Measurements from ENCODE around the gene EEF1AKMT3.
"Not testable (repeated sequence)": the region's sequence is repeated elsewhere in the genome, so short reads cannot be mapped to it uniquely, and the experiment has no call there.

Gene EEF1AKMT3

GRCh38 chr12:57764662-57765002 is 7.8 kb upstream of the EEF1AKMT3 start:
- no peak for DNase-seq (ENCODE audit: low read depth in 3 of 3)

GRCh38 chr12:57765003-57765697 is 7.3 kb upstream of the EEF1AKMT3 start:
- DNase-seq (ENCODE audit: low read depth in 3 of 3) = peak in 1 of 3 experiments; percentile 68

DNA sequence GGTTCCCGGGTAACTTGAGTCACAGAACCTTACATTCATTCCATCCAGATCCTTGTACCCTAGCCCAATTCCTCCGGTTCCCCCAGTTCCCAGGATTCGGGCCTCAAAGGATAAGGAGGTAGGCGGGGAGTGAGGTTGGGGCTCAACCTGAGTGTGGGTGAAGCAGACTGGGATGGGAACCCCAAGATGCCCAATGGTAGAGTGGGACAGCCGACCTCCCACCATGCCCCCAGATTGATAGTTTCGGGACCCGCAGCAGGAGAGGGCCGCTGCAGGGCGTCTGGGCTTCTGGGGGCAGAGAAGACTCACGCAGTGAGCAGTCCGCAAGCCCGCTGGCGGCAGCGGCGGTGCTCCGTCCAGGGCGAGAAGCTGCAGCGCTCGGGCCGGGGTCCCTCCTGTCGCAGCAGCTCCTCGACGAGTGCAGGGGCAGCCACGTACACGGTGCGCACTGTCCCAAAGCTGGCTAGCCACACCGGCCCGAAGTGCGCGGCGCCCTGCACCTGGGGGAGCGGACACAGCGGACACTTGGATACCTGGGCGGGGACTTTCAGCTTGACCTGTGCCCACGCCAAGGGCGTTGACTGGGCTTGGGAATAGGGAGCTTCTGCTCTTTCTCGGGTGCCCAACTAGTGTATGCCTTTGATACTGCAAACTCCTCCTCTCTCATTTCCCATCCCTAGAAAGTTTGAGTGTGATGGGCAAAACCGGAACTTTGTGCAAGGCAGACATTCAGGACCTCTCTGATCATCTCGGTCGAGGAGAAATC is 6.5 kb upstream of the EEF1AKMT3 start:
- no peak for DNase-seq (ENCODE audit: low read depth in 3 of 3)

- DNase-seq (ENCODE audit: low read depth in 3 of 3) = no peak
These were observed 5.7 kb upstream of the EEF1AKMT3 start, which contains the start of gene CYP27B1 for GRCh38 chr12:57766464-57767304. Gene CYP27B1, minus strand, starts transcription at chr12:57767078. Its CDS starts 37 bp downstream, at chr12:57767041.

GRCh38 chr12:57767305-57767698 is 5.1 kb upstream of the EEF1AKMT3 start:
- DNase-seq (ENCODE audit: low read depth in 3 of 3) = no peak

GRCh38 chr12:57767876-57768275 is 4.5 kb upstream of the EEF1AKMT3 start:
- DNase-seq (ENCODE audit: low read depth in 3 of 3) = no peak

DNA sequence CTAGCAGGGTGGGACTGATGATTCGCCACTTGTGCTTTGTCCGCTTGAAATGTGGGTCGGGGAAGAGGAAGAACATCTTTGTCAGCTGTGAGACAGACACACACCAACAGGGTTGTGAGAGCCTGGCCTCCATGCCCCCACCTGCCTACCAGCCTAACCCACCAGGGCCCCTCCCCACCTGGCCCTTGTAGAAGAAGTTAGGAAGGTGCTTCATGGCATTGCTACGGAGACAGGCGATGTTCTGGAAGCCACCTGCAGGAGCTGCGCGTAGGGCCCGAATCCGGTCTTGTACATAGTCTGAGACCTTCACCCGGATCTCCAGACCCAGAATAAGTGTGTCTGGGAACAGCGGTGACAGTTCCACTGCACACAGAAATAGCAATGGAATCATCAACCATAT is 2.8 kb upstream of the EEF1AKMT3 start:
- no peak for DNase-seq (ENCODE audit: low read depth in 3 of 3)

DNA sequence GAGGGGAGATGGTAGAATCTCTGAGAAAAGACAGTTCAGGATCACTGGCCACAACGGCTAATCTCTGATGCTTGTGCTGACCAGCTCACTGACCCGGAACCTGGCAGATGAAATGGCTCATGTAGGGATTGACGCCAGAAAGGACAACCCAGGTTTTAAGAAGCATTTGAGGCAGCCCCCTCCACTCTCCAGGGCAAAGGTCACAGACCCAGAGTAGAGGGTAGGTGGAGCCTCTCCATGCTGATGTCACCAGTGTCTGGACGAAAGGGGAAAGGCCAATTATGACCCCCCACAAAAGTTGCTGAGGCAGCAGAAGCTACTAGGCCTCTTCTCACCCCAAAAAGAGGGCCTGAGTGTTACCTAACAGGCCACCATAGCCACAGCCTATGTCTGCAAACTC is 1.7 kb upstream of the EEF1AKMT3 start:
- no peak for DNase-seq (ENCODE audit: low read depth in 3 of 3)

- peak; percentile 86 to 94 (median 87) for DNase-seq (ENCODE audit: low read depth in 3 of 3)
These were observed 1.1 kb upstream of the EEF1AKMT3 start for GRCh38 chr12:57771236-57771872.

GRCh38 chr12:57771873-57772428 is 463 bp upstream of the EEF1AKMT3 start, which contains the start of gene METTL1:
Gene METTL1, minus strand, starts transcription at chr12:57772105. Its CDS starts 22 bp downstream, at chr12:57772083.
- DNase-seq (ENCODE audit: low read depth in 3 of 3) = peak; percentile 86 to 95 (median 92)

GRCh38 chr12:57774634-57775033 is 2.2 kb downstream of the EEF1AKMT3 start:
- not testable (repeated sequence) for DNase-seq (ENCODE audit: low read depth in 3 of 3)

GRCh38 chr12:57775044-57775443 is 2.6 kb downstream of the EEF1AKMT3 start:
- no peak for DNase-seq (ENCODE audit: low read depth in 3 of 3)

GRCh38 chr12:57775563-57776246 is 3.3 kb downstream of the EEF1AKMT3 start:
- DNase-seq (ENCODE audit: low read depth in 3 of 3) = no peak

- DNase-seq (ENCODE audit: low read depth in 3 of 3) = no peak
These were observed 3.8 kb downstream of the EEF1AKMT3 start for GRCh38 chr12:57776247-57776587.

DNA sequence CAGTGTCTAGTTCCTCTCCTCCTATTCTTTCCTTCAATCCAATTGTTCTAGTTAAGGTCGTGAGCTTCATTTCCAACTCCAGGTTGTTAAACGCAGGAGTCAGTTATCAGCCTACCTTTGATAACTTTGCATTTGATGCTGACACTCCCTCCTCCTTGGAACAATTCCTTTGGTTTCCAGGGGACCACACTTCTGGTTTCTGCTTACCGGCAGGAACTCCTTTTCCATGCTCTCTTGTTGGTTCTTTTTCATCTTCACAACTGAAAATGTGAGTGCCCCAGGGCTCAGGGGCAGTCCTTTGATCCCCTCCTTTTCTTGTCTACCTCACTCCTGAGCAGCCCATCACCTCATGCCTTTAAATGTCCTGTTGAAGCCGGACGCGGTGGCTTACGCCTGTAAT is 5.0 kb downstream of the EEF1AKMT3 start:
- DNase-seq (ENCODE audit: low read depth in 3 of 3) = no peak

DNA sequence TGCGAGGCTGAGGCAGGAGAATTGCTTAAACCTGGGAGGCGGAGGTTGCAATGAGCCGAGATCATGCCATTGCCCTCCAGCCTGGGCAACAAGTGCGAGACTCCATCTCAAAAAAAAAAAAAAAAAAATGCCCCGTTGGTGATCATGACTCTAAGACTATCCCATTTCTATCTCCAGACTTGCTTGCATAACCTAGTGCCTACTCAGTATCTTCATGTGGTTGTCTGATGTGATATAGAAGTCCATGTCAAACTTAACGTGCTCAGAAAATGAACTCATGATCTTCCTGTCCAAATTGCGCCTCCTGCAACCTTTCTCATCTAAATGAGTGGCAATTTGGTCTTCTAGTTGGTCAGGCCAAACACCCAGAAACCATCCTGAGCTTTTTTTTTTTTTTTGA is 5.5 kb downstream of the EEF1AKMT3 start:
- no peak for DNase-seq (ENCODE audit: low read depth in 3 of 3)

- no peak for DNase-seq (ENCODE audit: low read depth in 3 of 3)
These were observed 7.3 kb downstream of the EEF1AKMT3 start for GRCh38 chr12:57779736-57780135.

- no peak for DNase-seq (ENCODE audit: low read depth in 3 of 3)
These were observed 8.0 kb downstream of the EEF1AKMT3 start for GRCh38 chr12:57780284-57780897.

DNA sequence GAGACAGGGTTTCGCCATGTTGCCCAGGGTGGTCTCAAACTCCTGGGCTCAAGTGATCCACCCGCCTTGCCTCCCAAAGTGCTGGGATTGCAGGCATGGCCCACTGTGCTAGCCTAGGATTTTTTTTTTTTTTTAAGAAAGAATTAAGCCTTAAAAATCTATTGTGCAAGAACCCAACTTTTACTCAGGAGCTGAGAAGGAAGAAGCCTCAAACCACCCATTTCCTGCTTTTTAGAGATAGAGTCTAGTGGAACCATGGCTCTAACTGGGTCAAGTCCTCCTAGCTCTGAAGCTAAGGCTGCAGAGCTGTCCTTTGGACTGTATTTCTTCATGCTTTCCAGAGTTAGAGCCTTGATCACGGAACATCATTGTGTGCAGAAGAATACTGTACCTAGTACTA is 8.8 kb downstream of the EEF1AKMT3 start:
- DNase-seq (ENCODE audit: low read depth in 3 of 3) = no peak

DNA sequence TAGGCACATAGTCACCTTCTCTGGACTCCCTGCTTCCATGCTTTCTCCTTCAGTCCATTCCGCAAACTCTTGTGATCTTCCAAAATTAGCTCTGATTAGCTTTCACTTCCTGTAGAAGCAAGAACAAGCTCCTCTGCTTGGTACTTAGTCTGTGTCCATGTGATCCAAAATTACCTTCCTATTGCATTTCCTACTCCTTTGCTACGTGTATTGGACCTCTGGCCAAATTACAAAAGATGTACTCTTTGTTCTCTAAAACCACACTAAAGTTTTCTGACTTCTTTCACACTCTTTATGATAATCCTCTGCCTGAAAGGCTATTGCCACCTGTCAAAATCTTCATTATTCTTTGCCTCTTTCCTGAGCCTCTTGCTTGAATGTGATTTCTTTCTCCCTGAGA is 9.4 kb downstream of the EEF1AKMT3 start:
- no peak for DNase-seq (ENCODE audit: low read depth in 3 of 3)

DNA sequence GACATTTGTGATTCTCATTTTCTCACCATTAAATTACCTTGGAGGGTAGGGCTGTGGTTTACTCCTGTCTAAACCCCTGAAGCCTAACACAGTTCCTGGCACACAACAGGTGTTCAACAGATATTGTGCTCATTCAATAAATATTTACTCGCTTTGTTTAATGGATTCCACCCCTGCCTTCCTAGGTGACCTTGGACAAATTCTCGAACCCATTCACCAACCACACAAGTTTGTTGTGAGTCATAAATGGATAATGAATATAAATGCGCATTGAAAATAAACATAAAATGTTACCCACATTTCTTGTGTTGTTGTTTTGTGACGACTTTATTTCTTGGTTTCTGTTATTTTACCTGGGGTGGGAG is 9.8 kb downstream of the EEF1AKMT3 start:
- no peak for DNase-seq (ENCODE audit: low read depth in 3 of 3)
